Calu3 (cell line): ENCODE measurements around the gene ELF3. TPM values are rescaled to one million over a fixed set of nuclear protein-coding genes. Genes with fewer than 3 reads are reported as not detected.
A peak's percentile ranks its signal among the peaks of the same experiment; 100 is the strongest.

Experiments
- BruUV-seq: library from RNA; stranded (reverse); fragments of 400-500 nt; replicated peaks from 2 replicates; lab custom pipeline; 2021; lab: Mats Ljungman, UMichigan
- CTCF ChIA-PET: fragments of 300-600 bp; sonication (Branson Sonifier 250); formaldehyde crosslinking; loops from one replicate; lab custom pipeline; 2022; ENCODE audit warnings: antibody characterized with exemption; lab: Charles Lee
- DNase-seq: peaks from one replicate; pipeline ENCODE4 v3.0.0; 2022
- H3K27ac Mint-ChIP-seq: one replicate; pipeline ENCODE4 v1.8.0; 2022; ENCODE audit warnings: mixed read lengths; ENCODE audit not compliant: unreplicated experiment
- H3K27me3 Mint-ChIP-seq: one replicate; pipeline ENCODE4 v1.8.0; 2022; ENCODE audit warnings: mixed read lengths; ENCODE audit not compliant: unreplicated experiment
- H3K36me3 Mint-ChIP-seq: one replicate; pipeline ENCODE4 v1.8.0; 2022; ENCODE audit warnings: mild to moderate bottlenecking, moderate library complexity, mixed read lengths; ENCODE audit not compliant: insufficient read depth, unreplicated experiment
- H3K4me1 Mint-ChIP-seq: one replicate; pipeline ENCODE4 v1.8.0; 2022; ENCODE audit warnings: mild to moderate bottlenecking, low read depth, mixed read lengths; ENCODE audit not compliant: unreplicated experiment
- H3K4me3 Mint-ChIP-seq: one replicate; pipeline ENCODE4 v1.8.0; 2022; ENCODE audit warnings: mild to moderate bottlenecking, low read depth, moderate library complexity, mixed read lengths; ENCODE audit not compliant: unreplicated experiment
- H3K9me3 Mint-ChIP-seq: one replicate; pipeline ENCODE4 v1.8.0; 2022; ENCODE audit warnings: low read depth, mixed read lengths; ENCODE audit not compliant: unreplicated experiment
- intact Hi-C: fragments of 100-400 bp; cut with micrococcal nuclease; formaldehyde crosslinking; loops from one replicate; pipeline ENCODE4 v1.10.0; 2022; ENCODE audit not compliant: unreplicated experiment
- total RNA-seq: library from RNA; stranded (reverse); gene quantifications from 2 replicates; pipeline ENCODE4 v1.2.3, GENCODE V29; 2022
- TF ChIP-seq, protein P1 (sequence below): fragments of 200-600 bp; IDR thresholded peaks from one replicate; pipeline ENCODE4 v1.8.0; 2022; ENCODE audit warnings: antibody characterized with exemption; ENCODE audit not compliant: unreplicated experiment

ELF3 gene
- total RNA-seq, 1 experiment from 2014 or later, result 830 TPM

DNA sequence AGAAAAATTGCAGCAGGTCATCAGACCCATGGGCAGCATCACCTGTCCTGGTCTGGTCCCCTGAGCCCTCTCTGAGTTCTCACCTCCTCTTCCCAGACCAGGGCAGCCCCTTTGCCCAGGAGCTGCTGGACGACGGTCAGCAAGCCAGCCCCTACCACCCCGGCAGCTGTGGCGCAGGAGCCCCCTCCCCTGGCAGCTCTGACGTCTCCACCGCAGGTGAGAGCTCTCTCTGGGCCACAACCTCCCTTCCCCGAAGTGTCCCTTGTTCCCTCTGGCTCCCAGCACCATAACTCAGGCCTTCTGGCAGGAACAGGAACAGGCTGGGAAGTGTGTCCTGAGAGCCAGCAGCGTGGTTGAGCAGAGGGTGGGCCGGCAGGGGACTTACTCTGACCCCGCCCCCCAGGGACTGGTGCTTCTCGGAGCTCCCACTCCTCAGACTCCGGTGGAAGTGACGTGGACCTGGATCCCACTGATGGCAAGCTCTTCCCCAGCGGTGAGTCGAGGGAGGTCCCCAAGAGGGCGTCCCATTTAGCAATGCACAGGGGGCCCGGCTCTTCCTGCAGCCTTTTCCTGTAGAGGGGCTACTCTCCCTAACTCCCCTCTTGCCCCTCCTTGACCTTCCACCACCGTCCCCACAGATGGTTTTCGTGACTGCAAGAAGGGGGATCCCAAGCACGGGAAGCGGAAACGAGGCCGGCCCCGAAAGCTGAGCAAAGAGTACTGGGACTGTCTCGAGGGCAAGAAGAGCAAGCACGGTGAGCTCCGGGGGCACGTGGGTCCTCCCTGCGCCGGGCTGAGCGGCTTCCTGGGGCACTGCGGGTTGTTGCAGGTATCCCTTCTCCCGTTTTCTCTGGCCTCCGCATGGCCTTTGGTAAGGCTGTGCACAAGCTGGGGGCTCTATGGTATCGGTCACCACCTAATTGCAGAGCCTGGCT is 2.4 kb downstream of the ELF3 start:
- Mint-ChIP-seq H3K9me3 (no peaks in the 10 kb centered on the region), H3K36me3 (peaks cover 97% of the 10 kb centered on the region), H3K27me3 (no peaks in the 10 kb centered on the region), H3K4me1 (peaks cover 61% of the 10 kb centered on the region), H3K4me3 (peak overlapping the region; percentile 92), H3K27ac (peak overlapping the region; percentile 89)
- peak; percentile 45 for DNase-seq
- TF ChIP-seq, protein P1, sequence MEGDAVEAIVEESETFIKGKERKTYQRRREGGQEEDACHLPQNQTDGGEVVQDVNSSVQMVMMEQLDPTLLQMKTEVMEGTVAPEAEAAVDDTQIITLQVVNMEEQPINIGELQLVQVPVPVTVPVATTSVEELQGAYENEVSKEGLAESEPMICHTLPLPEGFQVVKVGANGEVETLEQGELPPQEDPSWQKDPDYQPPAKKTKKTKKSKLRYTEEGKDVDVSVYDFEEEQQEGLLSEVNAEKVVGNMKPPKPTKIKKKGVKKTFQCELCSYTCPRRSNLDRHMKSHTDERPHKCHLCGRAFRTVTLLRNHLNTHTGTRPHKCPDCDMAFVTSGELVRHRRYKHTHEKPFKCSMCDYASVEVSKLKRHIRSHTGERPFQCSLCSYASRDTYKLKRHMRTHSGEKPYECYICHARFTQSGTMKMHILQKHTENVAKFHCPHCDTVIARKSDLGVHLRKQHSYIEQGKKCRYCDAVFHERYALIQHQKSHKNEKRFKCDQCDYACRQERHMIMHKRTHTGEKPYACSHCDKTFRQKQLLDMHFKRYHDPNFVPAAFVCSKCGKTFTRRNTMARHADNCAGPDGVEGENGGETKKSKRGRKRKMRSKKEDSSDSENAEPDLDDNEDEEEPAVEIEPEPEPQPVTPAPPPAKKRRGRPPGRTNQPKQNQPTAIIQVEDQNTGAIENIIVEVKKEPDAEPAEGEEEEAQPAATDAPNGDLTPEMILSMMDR, result no peak
- BruUV-seq, result no TSS peak
- intact Hi-C loops, result no loop called here
- CTCF ChIA-PET, result interaction anchor here (0.6 to 1.9 kb wide), 4 partner anchors 21 to 104 kb away, joined by 3 to 5 read pairs (median 4); no protein-coding TSS in a partner anchor

DNA sequence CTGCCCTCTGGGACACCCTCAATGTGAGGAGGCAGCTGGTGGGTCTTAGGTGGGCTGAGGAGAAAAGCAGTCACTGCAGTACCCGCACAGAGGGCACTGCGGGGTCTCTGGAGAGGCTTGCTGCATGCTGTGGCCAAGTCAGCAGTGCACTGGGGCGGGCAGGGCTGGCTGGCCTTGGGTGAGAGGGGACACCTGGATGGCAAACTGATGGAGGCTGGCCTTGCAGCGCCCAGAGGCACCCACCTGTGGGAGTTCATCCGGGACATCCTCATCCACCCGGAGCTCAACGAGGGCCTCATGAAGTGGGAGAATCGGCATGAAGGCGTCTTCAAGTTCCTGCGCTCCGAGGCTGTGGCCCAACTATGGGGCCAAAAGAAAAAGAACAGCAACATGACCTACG is 3.2 kb downstream of the ELF3 start:
- no peaks in the 10 kb centered on the region for H3K27me3 Mint-ChIP-seq
- peak overlapping the region; percentile 89 for H3K27ac Mint-ChIP-seq
- intact Hi-C loops, result no loop called here
- no TSS peak for BruUV-seq
- peak; percentile 35 for DNase-seq
- H3K9me3 Mint-ChIP-seq, result no peaks in the 10 kb centered on the region
- TF ChIP-seq, protein P1, result no peak
- peaks cover 61% of the 10 kb centered on the region for H3K4me1 Mint-ChIP-seq
- H3K4me3 Mint-ChIP-seq, result peak overlapping the region; percentile 92
- peaks cover 97% of the 10 kb centered on the region for H3K36me3 Mint-ChIP-seq
- CTCF ChIA-PET, result interaction anchor here (1.9 to 5.3 kb wide), 2 partner anchors 94 to 100 kb away, joined by 4 to 27 read pairs; no protein-coding TSS in a partner anchor

DNA sequence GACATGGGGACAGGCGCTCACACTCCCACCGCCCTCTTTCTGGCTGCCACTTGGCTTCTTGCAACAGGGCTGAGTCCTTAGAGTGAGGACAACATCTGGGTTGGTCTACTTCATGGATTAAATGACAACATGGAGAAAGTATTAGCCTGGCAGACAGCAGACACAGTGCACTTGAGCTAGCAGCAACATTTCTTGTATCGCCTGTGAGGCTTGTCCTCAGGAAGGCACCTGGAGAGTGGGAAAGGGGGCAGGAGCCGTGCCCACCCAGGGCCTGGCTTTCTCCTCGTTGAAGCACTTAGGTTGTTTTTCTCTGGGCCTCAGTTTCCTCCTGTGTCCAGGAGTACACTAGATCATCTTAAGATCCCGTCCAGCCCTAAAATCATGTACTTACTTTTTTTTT is 3.7 kb downstream of the ELF3 start:
- H3K27me3 Mint-ChIP-seq, result no peaks in the 10 kb centered on the region
- CTCF ChIA-PET, result interaction anchor here (1.3 to 5.3 kb wide), 3 partner anchors 15 to 99 kb away, joined by 4 to 27 read pairs (median 8); no protein-coding TSS in a partner anchor
- H3K4me3 Mint-ChIP-seq, result peak overlapping the region; percentile 92
- TF ChIP-seq, protein P1, result no peak
- H3K4me1 Mint-ChIP-seq, result peaks cover 61% of the 10 kb centered on the region
- H3K27ac Mint-ChIP-seq, result peak overlapping the region; percentile 89
- BruUV-seq, result no TSS peak
- peaks cover 98% of the 10 kb centered on the region for H3K36me3 Mint-ChIP-seq
- intact Hi-C loops, result no loop called here
- DNase-seq, result no peak
- no peaks in the 10 kb centered on the region for H3K9me3 Mint-ChIP-seq

DNA sequence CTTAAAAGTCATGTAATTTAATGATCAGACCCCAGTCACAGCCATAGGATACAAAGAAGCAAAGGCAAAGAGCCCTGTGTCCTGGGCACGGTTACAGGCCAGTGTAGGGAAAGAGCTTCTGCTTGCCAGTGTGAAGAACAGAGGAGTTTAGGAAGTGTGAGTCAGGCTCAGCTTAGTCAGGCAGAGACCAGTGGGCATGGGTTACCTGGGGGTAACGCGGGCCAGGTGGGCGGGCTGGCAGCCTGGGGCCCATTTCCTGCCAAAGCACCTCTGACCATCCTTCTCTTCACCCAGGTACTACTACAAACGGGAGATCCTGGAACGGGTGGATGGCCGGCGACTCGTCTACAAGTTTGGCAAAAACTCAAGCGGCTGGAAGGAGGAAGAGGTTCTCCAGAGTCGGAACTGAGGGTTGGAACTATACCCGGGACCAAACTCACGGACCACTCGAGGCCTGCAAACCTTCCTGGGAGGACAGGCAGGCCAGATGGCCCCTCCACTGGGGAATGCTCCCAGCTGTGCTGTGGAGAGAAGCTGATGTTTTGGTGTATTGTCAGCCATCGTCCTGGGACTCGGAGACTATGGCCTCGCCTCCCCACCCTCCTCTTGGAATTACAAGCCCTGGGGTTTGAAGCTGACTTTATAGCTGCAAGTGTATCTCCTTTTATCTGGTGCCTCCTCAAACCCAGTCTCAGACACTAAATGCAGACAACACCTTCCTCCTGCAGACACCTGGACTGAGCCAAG is 4.7 kb downstream of the ELF3 start:
- Mint-ChIP-seq H3K27ac (peak overlapping the region; percentile 89), H3K36me3 (peaks cover 97% of the 10 kb centered on the region), H3K4me1 (peaks cover 59% of the 10 kb centered on the region), H3K9me3 (no peaks in the 10 kb centered on the region), H3K4me3 (peak overlapping the region; percentile 92), H3K27me3 (no peaks in the 10 kb centered on the region)
- CTCF ChIA-PET, result interaction anchor here (0.6 to 5.3 kb wide), 6 partner anchors 8 to 98 kb away, joined by 3 to 27 read pairs (median 6); no protein-coding TSS in a partner anchor
- BruUV-seq, result no TSS peak
- intact Hi-C loops, result no loop called here
- TF ChIP-seq, protein P1, result no peak
- DNase-seq, result peak; percentile 52
